Measurements from ENCODE around the gene RNF114.
"Not testable (repeated sequence)": the region's sequence is repeated elsewhere in the genome, so short reads cannot be mapped to it uniquely, and the experiment has no call there.

Gene RNF114

GRCh38 chr20:49964964-49965780 is 29.0 kb downstream of the RNF114 start:
- DNase-seq (ENCODE audit: low spot score), result peak; percentile 44

- DNase-seq (ENCODE audit: low spot score), result no peak
These were observed 29.6 kb downstream of the RNF114 start for GRCh38 chr20:49965781-49966305.

GRCh38 chr20:49966861-49967260 is 30.7 kb downstream of the RNF114 start:
- no peak for DNase-seq (ENCODE audit: low spot score)

- DNase-seq (ENCODE audit: low spot score), result no peak
These were observed 33.0 kb downstream of the RNF114 start for GRCh38 chr20:49969234-49969633.

GRCh38 chr20:49969946-49970345 is 33.7 kb downstream of the RNF114 start:
- DNase-seq (ENCODE audit: low spot score), result no peak

GRCh38 chr20:49970498-49970897 is 34.3 kb downstream of the RNF114 start:
- DNase-seq (ENCODE audit: low spot score), result no peak

GRCh38 chr20:49973981-49974380 is 37.8 kb downstream of the RNF114 start:
- no peak for DNase-seq (ENCODE audit: low spot score)

GRCh38 chr20:49976542-49976941 is 40.3 kb downstream of the RNF114 start:
- no peak for DNase-seq (ENCODE audit: low spot score)

GRCh38 chr20:49977740-49978139 is 41.5 kb downstream of the RNF114 start:
- not testable (repeated sequence) for DNase-seq (ENCODE audit: low spot score)

- no peak for DNase-seq (ENCODE audit: low spot score)
These were observed 42.5 kb downstream of the RNF114 start for GRCh38 chr20:49978685-49979029.

GRCh38 chr20:49979030-49979832 is 43.0 kb downstream of the RNF114 start:
- DNase-seq (ENCODE audit: low spot score), result peak; percentile 49

- DNase-seq (ENCODE audit: low spot score), result no peak
These were observed 44.2 kb downstream of the RNF114 start for GRCh38 chr20:49980140-49981008.

GRCh38 chr20:49981218-49982071 is 45.2 kb downstream of the RNF114 start:
- no peak for DNase-seq (ENCODE audit: low spot score)

- DNase-seq (ENCODE audit: low spot score), result no peak
These were observed 45.8 kb downstream of the RNF114 start for GRCh38 chr20:49982072-49982345.

- peak; percentile 74 for DNase-seq (ENCODE audit: low spot score)
These were observed 46.3 kb downstream of the RNF114 start, which contains the start of gene SNAI1 for GRCh38 chr20:49982346-49983122. Gene SNAI1, plus strand, starts transcription at chr20:49982980. Its CDS starts 80 bp downstream, at chr20:49983060.

GRCh38 chr20:49983123-49983847 is 47.1 kb downstream of the RNF114 start:
- no peak for DNase-seq (ENCODE audit: low spot score)

GRCh38 chr20:49983848-49984408 is 47.7 kb downstream of the RNF114 start:
- DNase-seq (ENCODE audit: low spot score), result no peak

GRCh38 chr20:49984426-49985153 is 48.4 kb downstream of the RNF114 start:
- no peak for DNase-seq (ENCODE audit: low spot score)

- no peak for DNase-seq (ENCODE audit: low spot score)
These were observed 49.0 kb downstream of the RNF114 start for GRCh38 chr20:49985157-49985556.
